Measurements from ENCODE around the gene GPC5. TPM values are rescaled to one million over a fixed set of nuclear protein-coding genes. Genes with fewer than 3 reads are reported as not detected.

GPC5 gene
- total RNA-seq, 2 donors from 2014 or later = 0.22 to 0.51 TPM

- Mint-ChIP-seq H3K27ac (no peak overlapping the region), H3K4me1 (no peaks in the 10 kb centered on the region), H3K9me3 (no peaks in the 10 kb centered on the region), H3K4me3 (no peak overlapping the region), H3K36me3 (ENCODE audit: low read depth) (no peaks in the 10 kb centered on the region), H3K27me3 (ENCODE audit: insufficient read depth) (no peaks in the 10 kb centered on the region)
- Histone ChIP-seq H3K4me1 (ENCODE audit: control insufficient read depth, insufficient read depth, low read length) (no peaks in the 10 kb centered on the region), H3K27me3 (ENCODE audit: control insufficient read depth, insufficient read depth, low read length, poor library complexity, severe bottlenecking) (no peaks in the 10 kb centered on the region), H3K9ac (ENCODE audit: extremely low read depth, low read length, poor library complexity, severe bottlenecking) (no peak overlapping the region), H3K9me3 (ENCODE audit: control insufficient read depth, low read length) (no peaks in the 10 kb centered on the region), H3K4me3 (ENCODE audit: low read length) (no peak overlapping the region), H3K36me3 (ENCODE audit: control insufficient read depth, insufficient read depth, low read length) (no peaks in the 10 kb centered on the region), H3K27ac (ENCODE audit: low read depth, low read length) (no peak overlapping the region)
- 86 to 100% methylated on average over 2 to 3 of the region's 3 CpGs for WGBS, 2 experiments (ENCODE audit: insufficient coverage in 1 of 2, insufficient read length in 1 of 2)
- DNase-seq = no peak
- TF ChIP-seq, protein P1, sequence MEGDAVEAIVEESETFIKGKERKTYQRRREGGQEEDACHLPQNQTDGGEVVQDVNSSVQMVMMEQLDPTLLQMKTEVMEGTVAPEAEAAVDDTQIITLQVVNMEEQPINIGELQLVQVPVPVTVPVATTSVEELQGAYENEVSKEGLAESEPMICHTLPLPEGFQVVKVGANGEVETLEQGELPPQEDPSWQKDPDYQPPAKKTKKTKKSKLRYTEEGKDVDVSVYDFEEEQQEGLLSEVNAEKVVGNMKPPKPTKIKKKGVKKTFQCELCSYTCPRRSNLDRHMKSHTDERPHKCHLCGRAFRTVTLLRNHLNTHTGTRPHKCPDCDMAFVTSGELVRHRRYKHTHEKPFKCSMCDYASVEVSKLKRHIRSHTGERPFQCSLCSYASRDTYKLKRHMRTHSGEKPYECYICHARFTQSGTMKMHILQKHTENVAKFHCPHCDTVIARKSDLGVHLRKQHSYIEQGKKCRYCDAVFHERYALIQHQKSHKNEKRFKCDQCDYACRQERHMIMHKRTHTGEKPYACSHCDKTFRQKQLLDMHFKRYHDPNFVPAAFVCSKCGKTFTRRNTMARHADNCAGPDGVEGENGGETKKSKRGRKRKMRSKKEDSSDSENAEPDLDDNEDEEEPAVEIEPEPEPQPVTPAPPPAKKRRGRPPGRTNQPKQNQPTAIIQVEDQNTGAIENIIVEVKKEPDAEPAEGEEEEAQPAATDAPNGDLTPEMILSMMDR (conservative IDR thresholded peaks at IDR 0.05) = no peak
Observed at GRCh38 chr13:91684746-91685145, 286.3 kb downstream of the GPC5 start.

DNA sequence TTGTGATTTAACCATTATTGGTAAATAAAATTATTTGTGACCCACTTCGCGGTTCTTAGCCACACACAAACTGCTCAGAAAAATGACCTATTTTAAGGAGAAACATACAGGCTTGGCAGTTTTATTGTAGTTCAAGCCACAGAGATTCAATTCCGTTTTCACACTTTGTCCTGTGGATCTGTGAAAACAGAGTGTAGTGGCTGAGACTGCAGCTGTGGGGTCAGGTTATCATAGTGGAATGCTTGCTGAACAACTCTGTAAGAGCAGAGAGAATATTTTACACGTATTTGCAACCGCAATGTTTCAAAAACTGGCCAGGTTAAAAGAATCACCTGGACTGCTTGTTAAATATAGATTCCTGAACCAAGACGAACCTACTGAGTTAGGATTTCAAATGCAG lies 292.5 kb downstream of the GPC5 start:
- H3K4me3 ChIP-seq (ENCODE audit: low read length) = no peak overlapping the region
- Mint-ChIP-seq H3K4me1 (no peaks in the 10 kb centered on the region), H3K4me3 (no peak overlapping the region), H3K27ac (no peak overlapping the region), H3K27me3 (ENCODE audit: insufficient read depth) (no peaks in the 10 kb centered on the region), H3K36me3 (ENCODE audit: low read depth) (no peaks in the 10 kb centered on the region), H3K9me3 (no peaks in the 10 kb centered on the region)
- H3K36me3 ChIP-seq (ENCODE audit: control insufficient read depth, insufficient read depth, low read length) = no peaks in the 10 kb centered on the region
- no peak for DNase-seq
- H3K27me3 ChIP-seq (ENCODE audit: control insufficient read depth, insufficient read depth, low read length, poor library complexity, severe bottlenecking) = no peaks in the 10 kb centered on the region
- H3K4me1 ChIP-seq (ENCODE audit: control insufficient read depth, insufficient read depth, low read length) = no peaks in the 10 kb centered on the region
- WGBS, 2 experiments (ENCODE audit: insufficient coverage in 1 of 2, insufficient read length in 1 of 2) = 88 to 91% methylated on average over 6 of the region's 6 CpGs
- no peaks in the 10 kb centered on the region for H3K9me3 ChIP-seq (ENCODE audit: control insufficient read depth, low read length)
- TF ChIP-seq, protein P1 (conservative IDR thresholded peaks at IDR 0.05) = no peak
- no peak overlapping the region for H3K27ac ChIP-seq (ENCODE audit: low read depth, low read length)
- no peak overlapping the region for H3K9ac ChIP-seq (ENCODE audit: extremely low read depth, low read length, poor library complexity, severe bottlenecking)

DNA sequence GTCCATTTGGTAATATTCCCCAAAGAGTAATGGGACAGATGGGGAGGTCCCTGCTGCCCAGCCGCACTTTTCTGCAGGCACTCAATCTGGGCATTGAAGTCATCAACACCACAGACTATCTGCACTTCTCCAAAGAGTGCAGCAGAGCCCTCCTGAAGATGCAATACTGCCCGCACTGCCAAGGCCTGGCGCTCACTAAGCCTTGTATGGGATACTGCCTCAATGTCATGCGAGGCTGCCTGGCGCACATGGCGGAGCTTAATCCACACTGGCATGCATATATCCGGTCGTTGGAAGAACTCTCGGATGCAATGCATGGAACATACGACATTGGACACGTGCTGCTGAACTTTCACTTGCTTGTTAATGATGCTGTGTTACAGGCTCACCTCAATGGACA lies 295.0 kb downstream of the GPC5 start:
- no peaks in the 10 kb centered on the region for H3K9me3 Mint-ChIP-seq
- no peaks in the 10 kb centered on the region for H3K27me3 Mint-ChIP-seq (ENCODE audit: insufficient read depth)
- Histone ChIP-seq H3K4me1 (ENCODE audit: control insufficient read depth, insufficient read depth, low read length) (no peaks in the 10 kb centered on the region), H3K9ac (ENCODE audit: extremely low read depth, low read length, poor library complexity, severe bottlenecking) (no peak overlapping the region), H3K36me3 (ENCODE audit: control insufficient read depth, insufficient read depth, low read length) (no peaks in the 10 kb centered on the region), H3K4me3 (ENCODE audit: low read length) (no peak overlapping the region), H3K27ac (ENCODE audit: low read depth, low read length) (no peak overlapping the region), H3K27me3 (ENCODE audit: control insufficient read depth, insufficient read depth, low read length, poor library complexity, severe bottlenecking) (no peaks in the 10 kb centered on the region), H3K9me3 (ENCODE audit: control insufficient read depth, low read length) (no peaks in the 10 kb centered on the region)
- no peaks in the 10 kb centered on the region for H3K36me3 Mint-ChIP-seq (ENCODE audit: low read depth)
- H3K27ac Mint-ChIP-seq = no peak overlapping the region
- no peaks in the 10 kb centered on the region for H3K4me1 Mint-ChIP-seq
- 96 to 98% methylated on average over 8 to 11 of the region's 11 CpGs for WGBS, 2 experiments (ENCODE audit: insufficient coverage in 1 of 2, insufficient read length in 1 of 2)
- no peak overlapping the region for H3K4me3 Mint-ChIP-seq
- TF ChIP-seq, protein P1 (conservative IDR thresholded peaks at IDR 0.05) = no peak
- no peak for DNase-seq
